ENCODE results near the gene PRKAG2. TPM values are rescaled to one million over a fixed set of nuclear protein-coding genes. Genes with fewer than 3 reads are reported as not detected.

Gene PRKAG2
- total RNA-seq, 1 experiment from 2014 or later = 9.4 TPM

- no peak for DNase-seq (ENCODE audit: low read depth)
Measured at GRCh38 chr7:151624246-151624928, 252.5 kb downstream of the PRKAG2 start.

- DNase-seq (ENCODE audit: low read depth) = no peak
Measured at GRCh38 chr7:151623766-151624165, 253.1 kb downstream of the PRKAG2 start.

DNA sequence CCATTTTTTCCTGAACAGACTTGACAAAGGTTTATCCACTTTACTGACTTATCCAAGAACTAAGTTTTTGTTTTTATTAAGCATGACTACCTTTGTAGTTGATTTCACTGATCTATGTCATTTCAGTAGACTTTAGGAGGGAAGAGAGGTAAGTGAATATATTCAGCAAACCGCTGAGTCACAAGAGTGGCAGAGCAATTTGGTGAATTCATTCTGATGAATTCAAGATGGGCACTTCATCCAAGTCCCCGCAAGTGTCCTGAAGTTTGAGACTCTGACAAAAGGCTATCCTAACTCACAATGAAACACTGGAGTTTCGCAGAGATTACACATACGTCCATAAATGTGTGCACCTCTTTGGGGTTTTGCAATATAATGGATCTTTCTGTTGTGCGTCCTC is 255.0 kb downstream of the PRKAG2 start:
- no peak for DNase-seq (ENCODE audit: low read depth)

GRCh38 chr7:151616443-151617213 is 260.3 kb downstream of the PRKAG2 start:
- DNase-seq (ENCODE audit: low read depth) = no peak

DNA sequence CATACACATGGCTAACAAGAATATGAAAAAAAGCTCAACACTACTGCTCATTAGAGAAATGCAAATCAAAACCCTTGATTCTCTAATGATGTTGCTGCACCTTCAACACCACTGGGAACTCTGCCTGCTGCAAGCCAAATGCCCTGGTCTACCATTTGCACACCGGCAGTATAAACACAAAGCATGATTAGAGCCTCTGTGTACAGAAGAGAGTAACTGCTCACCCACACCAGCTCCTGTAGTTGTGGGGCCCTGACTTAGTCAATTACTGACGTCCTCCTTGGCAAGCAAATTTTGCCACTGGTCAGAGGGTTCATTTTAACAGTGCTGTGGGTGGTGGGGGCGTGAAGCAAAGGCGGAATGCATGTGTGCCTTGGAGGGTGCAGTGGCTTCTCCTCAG is 261.1 kb downstream of the PRKAG2 start:
- DNase-seq (ENCODE audit: low read depth) = no peak

- no peak for DNase-seq (ENCODE audit: low read depth)
Measured at GRCh38 chr7:151615058-151615457, 261.9 kb downstream of the PRKAG2 start.

DNA sequence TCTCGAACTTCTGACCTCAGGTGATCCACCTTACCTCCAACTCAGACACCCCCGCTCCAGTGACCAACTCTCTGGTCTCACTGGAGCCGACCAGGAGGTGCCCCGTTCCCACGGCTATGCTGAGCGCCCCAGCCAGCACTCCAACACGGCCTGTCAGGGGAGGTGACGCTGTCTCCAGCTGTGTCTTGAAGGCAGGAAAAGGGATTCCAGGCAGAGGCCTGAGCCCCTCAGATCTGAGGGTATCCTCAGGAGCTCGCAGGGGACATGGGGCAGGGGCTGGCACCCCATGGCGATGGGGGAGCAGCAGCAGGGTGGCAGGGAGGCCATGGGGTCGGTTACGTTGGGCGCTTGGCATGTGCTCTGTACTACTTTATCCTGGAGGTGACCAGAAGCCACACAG is 262.9 kb downstream of the PRKAG2 start:
- no peak for DNase-seq (ENCODE audit: low read depth)

DNA sequence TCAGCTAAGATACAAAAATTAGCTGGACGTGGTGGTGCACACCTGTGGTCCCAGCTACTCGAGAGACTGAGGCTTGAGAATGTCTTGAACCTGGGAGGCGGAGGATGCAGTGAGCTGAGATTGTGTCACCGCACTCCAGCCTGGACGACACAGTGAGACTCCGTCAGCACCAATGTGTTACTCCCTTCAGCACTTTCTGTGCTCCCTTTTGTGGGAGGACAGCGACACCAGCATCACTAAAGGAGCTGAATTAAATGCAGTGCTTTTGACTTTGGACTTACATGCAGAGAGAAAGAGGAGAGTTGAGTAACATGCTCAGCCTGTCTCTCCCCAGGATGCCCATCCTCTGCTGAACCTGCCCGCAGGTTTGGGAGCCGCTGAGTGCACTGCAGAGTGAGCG is 265.0 kb downstream of the PRKAG2 start:
- DNase-seq (ENCODE audit: low read depth) = no peak

GRCh38 chr7:151611041-151611440 is 265.9 kb downstream of the PRKAG2 start:
- DNase-seq (ENCODE audit: low read depth) = no peak

DNA sequence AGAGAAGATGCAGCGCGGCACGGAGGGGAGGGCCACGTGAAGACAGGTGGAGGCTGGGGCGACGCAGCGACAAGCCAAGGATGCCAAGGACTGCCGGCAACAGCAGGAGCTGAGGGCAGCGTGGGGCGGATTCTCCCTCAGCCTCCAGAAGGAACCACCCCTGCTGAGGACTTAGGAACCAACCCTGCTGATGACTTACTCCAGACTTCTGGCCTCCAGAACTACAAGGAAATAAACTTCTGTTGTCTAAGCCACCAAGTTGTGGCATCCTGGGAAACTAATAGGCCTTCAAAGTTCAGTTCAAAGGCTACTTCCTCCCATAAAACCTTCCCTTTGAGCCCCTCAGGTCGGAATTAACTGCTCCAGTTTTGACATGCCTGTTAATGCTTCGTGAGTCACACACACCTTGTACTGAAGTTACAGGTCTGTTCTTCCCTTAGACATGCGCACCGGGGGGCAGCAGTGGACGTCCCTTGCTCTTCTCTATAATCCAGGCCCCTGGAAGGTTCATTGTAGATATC is 268.8 kb downstream of the PRKAG2 start:
- DNase-seq (ENCODE audit: low read depth) = peak; percentile 61

GRCh38 chr7:151607464-151607867 is 269.4 kb downstream of the PRKAG2 start:
- peak; percentile 71 for DNase-seq (ENCODE audit: low read depth)

GRCh38 chr7:151603951-151604350 is 273.0 kb downstream of the PRKAG2 start:
- DNase-seq (ENCODE audit: low read depth) = no peak

DNA sequence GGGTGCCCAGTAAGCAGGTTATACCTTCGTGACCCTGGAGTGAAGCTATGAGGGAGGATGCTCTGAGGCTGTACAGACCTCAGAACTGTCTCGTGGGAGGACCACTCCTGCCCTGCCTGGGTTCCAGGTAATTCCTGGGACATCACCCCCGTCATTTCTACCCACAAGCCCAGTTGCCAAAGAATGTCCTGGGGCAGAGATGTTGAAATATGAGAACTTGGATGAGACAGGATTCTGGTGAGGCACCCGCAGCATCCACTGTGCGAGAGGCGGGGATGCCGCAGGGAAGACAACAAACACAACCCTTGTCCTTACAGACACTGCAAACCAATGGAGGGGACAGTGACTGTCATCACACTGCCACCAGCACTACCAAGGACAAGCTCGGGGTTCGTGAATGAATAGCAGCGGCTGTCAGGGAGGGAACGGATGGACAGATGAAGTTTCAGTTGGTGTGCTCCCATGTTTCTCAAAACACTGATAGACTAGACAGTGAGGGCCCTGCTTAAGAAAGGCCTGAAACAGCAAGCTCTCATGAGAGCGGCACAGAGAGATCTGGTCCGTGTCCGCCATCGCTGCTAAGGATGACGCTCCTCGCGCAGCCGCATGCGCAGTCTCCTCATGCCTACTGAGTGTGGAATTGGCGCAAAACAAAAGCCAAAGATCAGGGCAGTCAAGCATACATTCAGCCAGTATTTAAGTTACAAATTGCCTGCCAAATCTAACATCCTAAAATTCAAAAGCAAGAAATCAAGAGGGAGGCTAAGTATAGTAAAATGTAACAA is 275.2 kb downstream of the PRKAG2 start:
- peak; percentile 54 for DNase-seq (ENCODE audit: low read depth)

- DNase-seq (ENCODE audit: low read depth) = no peak
Measured at GRCh38 chr7:151600331-151600730, 276.6 kb downstream of the PRKAG2 start.

- peak; percentile 96 for DNase-seq (ENCODE audit: low read depth)
Measured at GRCh38 chr7:151599401-151600227, 277.3 kb downstream of the PRKAG2 start.

- peak; percentile 89 for DNase-seq (ENCODE audit: low read depth)
Measured at GRCh38 chr7:151597541-151598444, 279.1 kb downstream of the PRKAG2 start.

DNA sequence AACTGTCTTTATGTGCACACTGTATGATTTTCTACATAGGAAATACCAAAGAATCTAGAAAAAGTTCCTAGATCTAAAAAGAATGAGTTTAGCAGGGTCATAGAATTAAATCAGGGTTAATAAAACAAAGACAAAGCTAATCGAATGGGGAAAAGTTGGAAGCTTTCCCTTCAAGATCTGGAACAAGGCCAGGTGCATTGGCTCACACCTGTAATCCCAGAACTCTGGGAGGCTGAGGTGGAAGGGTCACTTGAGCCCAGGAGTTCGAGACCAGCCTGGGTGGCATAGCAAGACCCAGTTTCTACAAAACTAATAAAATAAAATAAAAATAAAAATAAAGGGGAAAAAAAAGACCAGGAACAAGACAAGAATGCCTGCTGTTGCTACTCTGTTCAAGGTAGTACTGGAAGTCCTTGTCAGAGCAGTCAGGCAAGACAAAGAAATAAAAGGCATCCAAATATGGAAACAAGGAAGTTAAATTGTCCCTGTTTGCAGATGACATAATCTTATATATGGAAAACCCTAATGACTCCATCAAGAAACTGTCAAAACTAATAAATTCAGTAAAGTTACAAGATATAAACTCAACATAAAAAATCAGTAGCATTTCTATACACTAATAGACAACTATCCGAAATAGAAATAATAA is 281.1 kb downstream of the PRKAG2 start:
- peak; percentile 10 for DNase-seq (ENCODE audit: low read depth)

DNA sequence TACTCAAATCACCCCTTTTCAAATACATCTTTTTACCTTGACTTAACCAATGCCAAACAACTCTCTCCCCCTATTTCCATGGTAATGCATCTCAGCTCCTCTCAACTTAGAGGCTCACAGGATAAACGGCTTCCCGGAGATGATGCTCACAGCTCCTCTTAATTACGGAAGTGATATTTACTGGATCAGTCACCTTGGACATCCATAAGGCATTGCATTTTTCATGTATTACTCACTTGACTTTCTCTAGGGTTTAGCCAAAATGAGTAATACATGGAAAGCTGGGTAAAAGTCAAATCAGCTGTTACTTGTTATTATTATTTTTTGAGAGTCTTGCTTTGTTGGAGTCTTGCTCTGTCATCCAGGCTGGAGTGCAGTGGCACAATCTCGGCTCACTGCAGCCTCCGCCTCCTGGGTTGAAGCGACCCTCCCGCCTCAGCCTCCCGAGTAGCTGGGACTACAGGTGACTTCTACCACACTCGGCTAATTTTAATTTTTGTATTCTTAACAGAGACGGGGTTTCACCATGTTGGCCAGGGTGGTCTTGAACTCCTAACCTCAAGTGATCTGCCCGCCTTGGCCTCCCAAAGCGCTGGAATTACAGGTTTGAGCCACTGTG is 283.9 kb downstream of the PRKAG2 start:
- DNase-seq (ENCODE audit: low read depth) = peak; percentile 97

GRCh38 chr7:151592330-151592729 is 284.6 kb downstream of the PRKAG2 start:
- no peak for DNase-seq (ENCODE audit: low read depth)
